K562 (cell line): ENCODE data around the gene ENTR1. TPM values are rescaled to one million over a fixed set of nuclear protein-coding genes. Genes with fewer than 3 reads are reported as not detected.

ENCODE experiments used
- ATAC-seq: fragments of 200-7000 bp; cut with Tn5 transposase; 3 replicates; pipeline ENCODE4 v1.9.1; 2020; ENCODE audit warnings: moderate library complexity
- BruUV-seq: library from RNA; stranded (reverse); fragments of 400-500 nt; replicated peaks from 2 replicates; lab custom pipeline; 2021; lab: Mats Ljungman, UMichigan
- CTCF ChIA-PET: fragments of 300-600 bp; formaldehyde crosslinking; extraction: SDS; loops from one replicate; lab custom pipeline; 2021; ENCODE audit warnings: low intra/inter-chr PET ratio; lab: Yijun Ruan, JAX
- POLR2A ChIA-PET: fragments of 300-600, 350-650 bp; sonication (Branson Sonifier 250); formaldehyde crosslinking; extraction: SDS; loops from one replicate; lab custom pipeline; 2021; ENCODE audit warnings: antibody characterized with exemption, inconsistent platforms; lab: Yijun Ruan, JAX
- DNase-seq, 4 experiments: peaks; one replicate each; pipeline versions ENCODE4 v3.0.0 to v3.0.0-alpha.2; 2011 to 2018; ENCODE audit warnings: low spot score in 3 of 4, mixed read lengths in 3 of 4; ENCODE audit errors: extremely low read depth in 1 of 4
- FAIRE-seq: peaks from 2 replicates; lab custom pipeline; 2011; peaks lifted over from hg19 to GRCh38; lab: Jason Lieb, UNC
- H2AFZ ChIP-seq: 2 replicates; pipeline ENCODE4 v1.6.0; 2011; ENCODE audit warnings: low read depth, low read length, control low read depth, inconsistent platforms
- H3K27ac ChIP-seq: fragments of 200-600 bp; 3 replicates; pipeline ENCODE4 v1.8.0; 2011; ENCODE audit warnings: low read depth, mild to moderate bottlenecking, control low read depth, inconsistent platforms, low read length, moderate library complexity, mixed read lengths; ENCODE audit errors: extremely low read depth
- H3K27me3 ChIP-seq, 2 experiments: fragments of 300-600 bp in 1 of 2; 2 replicates in 1 of 2; 3 replicates in 1 of 2; pipeline versions ENCODE4 v1.6.0 to v1.8.0; 2011; ENCODE audit warnings: inconsistent platforms in 2 of 2, low read length in 2 of 2, mild to moderate bottlenecking in 1 of 2, mixed read lengths in 1 of 2, moderate library complexity in 1 of 2; ENCODE audit not compliant: control insufficient read depth in 2 of 2, insufficient read depth in 2 of 2
- H3K36me3 ChIP-seq: fragments of 300-600 bp; 3 replicates; pipeline ENCODE4 v1.8.0; 2011; ENCODE audit warnings: mild to moderate bottlenecking, low read length, inconsistent platforms; ENCODE audit not compliant: control insufficient read depth, insufficient read depth
- H3K4me1 ChIP-seq, 2 experiments: fragments of 200-600 bp in 1 of 2; replicated peaks in 1 of 2; 2 replicates in 1 of 2; 3 replicates in 1 of 2; pipeline versions ENCODE4 v1.5.1 to v1.8.0; 2011; ENCODE audit warnings: inconsistent platforms in 2 of 2, low read length in 2 of 2, mild to moderate bottlenecking in 1 of 2, mixed read lengths in 1 of 2, moderate library complexity in 1 of 2; ENCODE audit not compliant: control insufficient read depth in 2 of 2, insufficient read depth in 2 of 2
- H3K4me2 ChIP-seq: 2 replicates; pipeline ENCODE4 v1.6.1; 2011; ENCODE audit warnings: low read length, control low read depth, inconsistent platforms, mixed read lengths; ENCODE audit not compliant: insufficient read depth
- H3K4me3 ChIP-seq: fragments of 200-600 bp; sonication (generic), shearing (Covaris generic); 2 replicates; pipeline ENCODE4 v1.5.1; 2016; ENCODE audit warnings: control low read depth, inconsistent platforms
- H3K79me2 ChIP-seq: fragments of 200-600 bp; 3 replicates; pipeline ENCODE4 v1.8.0; 2011; ENCODE audit warnings: low read length, inconsistent platforms; ENCODE audit not compliant: control insufficient read depth, insufficient read depth
- H3K9ac ChIP-seq, 2 experiments: 2 replicates each; pipeline versions ENCODE4 v1.6.0 to v1.6.1; 2011; ENCODE audit warnings: low read depth in 2 of 2, low read length in 2 of 2, control low read depth in 1 of 2, inconsistent platforms in 1 of 2, mild to moderate bottlenecking in 1 of 2, mixed read lengths in 1 of 2; ENCODE audit not compliant: insufficient read depth in 1 of 2
- H3K9me1 ChIP-seq: one replicate; pipeline ENCODE4 v1.6.0; 2011; ENCODE audit warnings: inconsistent platforms, mild to moderate bottlenecking, low read length, moderate library complexity; ENCODE audit not compliant: control insufficient read depth, insufficient read depth
- H3K9me3 ChIP-seq: replicated peaks from 2 replicates; pipeline ENCODE4 v1.5.1; 2011; ENCODE audit warnings: low read depth, low read length, inconsistent platforms; ENCODE audit not compliant: control insufficient read depth, insufficient read depth
- H4K20me1 ChIP-seq: replicated peaks from 2 replicates; pipeline ENCODE4 v1.6.1; 2011; ENCODE audit warnings: low read length, inconsistent platforms, mixed read lengths; ENCODE audit not compliant: control insufficient read depth, insufficient read depth
- IRF1 ChIP-seq: sonication (generic); formaldehyde crosslinking; IDR thresholded peaks from 2 replicates; pipeline ENCODE4 v1.8.0; 2022; ENCODE audit warnings: missing genetic modification reagents, mild to moderate bottlenecking, borderline replicate concordance
- RFX7 ChIP-seq: fragments of 250-450 bp; sonication (Bioruptor Pico); IDR thresholded peaks from 2 replicates; pipeline ENCODE4 v1.5.1; 2021; ENCODE audit warnings: mild to moderate bottlenecking
- SIRT6 ChIP-seq: IDR thresholded peaks from one replicate; pipeline ENCODE4 v1.6.1; 2012; ENCODE audit warnings: low read depth, mild to moderate bottlenecking, control low read depth, inconsistent platforms, low read length, moderate library complexity
- TAL1 ChIP-seq: fragments of 450-650 bp; IDR thresholded peaks from 2 replicates; pipeline ENCODE4 v1.6.1; 2016; ENCODE audit warnings: mild to moderate bottlenecking
- TEAD2 ChIP-seq: fragments of 450-650 bp; IDR thresholded peaks from 2 replicates; pipeline ENCODE4 v1.6.1; 2016; ENCODE audit warnings: missing genetic modification characterization, control low read depth, missing compliant biosample characterization
- WGBS: fragments of 100-300 bp; shearing (Covaris generic); methylation state at CpG from one replicate; pipeline ENCODE4 v1.1.6; 2016; ENCODE audit warnings: low coverage, mixed read lengths; ENCODE audit not compliant: insufficient coverage; ENCODE audit errors: missing lambda C conversion rate; 5-methylcytosine and 5-hydroxymethylcytosine counted together
- in situ Hi-C: fragments of 300-500 bp; cut with MboI; formaldehyde crosslinking; loops from 4 replicates; pipeline ENCODE4 v1.15.0; 2018; ENCODE audit warnings: inconsistent platforms, mixed read lengths
- intact Hi-C: fragments of 100-400 bp; cut with micrococcal nuclease; formaldehyde crosslinking; loops from 2 replicates; pipeline ENCODE4 v1.14.2; 2022
- polyA plus RNA-seq, 8 experiments: library from polyadenylated mRNA; depleted of rRNA in 4 of 8; stranded (reverse) in 5 of 8; unstranded in 3 of 8; fragments of >200 nt; fragmentation: Nextera tagmentation in 2 of 8; fragmentation: Illumina TruSeq in 1 of 8; extraction: Ambion mirVana in 2 of 8; extraction: Trizol in 1 of 8; gene quantifications; 2 replicates each; pipeline versions ENCODE4 v1.2.1 to v1.2.3, GENCODE V29; 2011 to 2014; ENCODE audit warnings: inconsistent platforms in 1 of 8, missing spikeins in 1 of 8
- total RNA-seq, 7 experiments: library from RNA; depleted of rRNA in 6 of 7; stranded (reverse); fragments of >200 nt in 6 of 7; fragmentation: Illumina TruSeq in 2 of 7; extraction: Trizol in 2 of 7; gene quantifications; 2 replicates each; pipeline versions ENCODE4 v1.2.1 to v1.2.3, GENCODE V29; 2011 to 2021; ENCODE audit warnings: low replicate concordance in 1 of 7
- TF ChIP-seq, protein P1 (sequence below): fragments of 450-650 bp; IDR thresholded peaks from 2 replicates; pipeline ENCODE4 v1.6.1; 2016; ENCODE audit warnings: borderline replicate concordance

Gene ENTR1
- total and polyA plus RNA-seq, 9 of the 15 experiments (the other 6 are each of a cell fraction or from before 2014, with no cell fraction given): 6.7 to 106 (median 72.6) TPM

DNA sequence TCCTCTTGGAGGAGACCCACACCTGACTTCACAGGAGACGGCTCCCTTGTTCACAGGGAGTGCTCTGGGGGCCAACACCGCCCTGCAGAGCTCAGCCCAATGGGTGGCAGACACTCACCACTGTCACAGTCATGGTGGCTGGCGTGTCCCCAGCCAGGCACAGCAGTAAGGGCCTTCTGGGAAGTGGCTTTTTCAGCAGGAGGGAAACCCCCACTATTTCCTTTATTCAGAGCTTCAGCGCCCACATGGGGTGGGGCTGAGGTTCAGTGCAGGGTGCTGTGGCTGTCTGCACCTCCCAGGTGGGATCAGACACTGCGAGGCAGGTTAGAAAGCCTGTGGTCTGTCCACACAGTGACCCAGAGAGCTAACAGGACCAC lies 6.9 kb downstream of the ENTR1 start:
- Histone ChIP-seq H3K4me1 (peaks cover 5 to 51% of the 10 kb centered on the region in 2 experiments; a peak in 4 of 5 replicates), H3K36me3 (peaks cover 71% of the 10 kb centered on the region), H3K9me3 (no peaks in the 10 kb centered on the region), H2AFZ (no peak overlapping the region), H3K4me3 (no peak overlapping the region), H3K9ac (peak overlapping the region in 1 of 2 experiments; percentile 8; a peak in 1 of 4 replicates), H4K20me1 (no peaks in the 10 kb centered on the region; the same call in 1 of the 2 replicates), H3K9me1 (no peaks in the 10 kb centered on the region), H3K4me2 (no peak overlapping the region), H3K27ac (no peak overlapping the region), H3K27me3 (no peaks in the 10 kb centered on the region), H3K79me2 (peaks cover 31% of the 10 kb centered on the region)
- DNase-seq (no peak), ATAC-seq (no peak), FAIRE-seq (no peak)
- ChIA-PET POLR2A (interaction anchor here (0.6 to 1.3 kb wide), 5 partner anchors 10 to 111 kb away, joined by 3 to 5 read pairs (median 3); partner anchors contain the start of gene DNLZ), CTCF (no interaction called here)
- no TSS peak for BruUV-seq
- TF ChIP-seq TEAD2 (no peak), IRF1 (no peak), RFX7 (CRISPR knock-in tag) (no peak), SIRT6 (no peak), TAL1 (no peak)
- TF ChIP-seq, protein P1, sequence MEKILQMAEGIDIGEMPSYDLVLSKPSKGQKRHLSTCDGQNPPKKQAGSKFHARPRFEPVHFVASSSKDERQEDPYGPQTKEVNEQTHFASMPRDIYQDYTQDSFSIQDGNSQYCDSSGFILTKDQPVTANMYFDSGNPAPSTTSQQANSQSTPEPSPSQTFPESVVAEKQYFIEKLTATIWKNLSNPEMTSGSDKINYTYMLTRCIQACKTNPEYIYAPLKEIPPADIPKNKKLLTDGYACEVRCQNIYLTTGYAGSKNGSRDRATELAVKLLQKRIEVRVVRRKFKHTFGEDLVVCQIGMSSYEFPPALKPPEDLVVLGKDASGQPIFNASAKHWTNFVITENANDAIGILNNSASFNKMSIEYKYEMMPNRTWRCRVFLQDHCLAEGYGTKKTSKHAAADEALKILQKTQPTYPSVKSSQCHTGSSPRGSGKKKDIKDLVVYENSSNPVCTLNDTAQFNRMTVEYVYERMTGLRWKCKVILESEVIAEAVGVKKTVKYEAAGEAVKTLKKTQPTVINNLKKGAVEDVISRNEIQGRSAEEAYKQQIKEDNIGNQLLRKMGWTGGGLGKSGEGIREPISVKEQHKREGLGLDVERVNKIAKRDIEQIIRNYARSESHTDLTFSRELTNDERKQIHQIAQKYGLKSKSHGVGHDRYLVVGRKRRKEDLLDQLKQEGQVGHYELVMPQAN: no peak
- 89% methylated on average over 5 of the region's 5 CpGs for WGBS
- intact Hi-C loops (no loop called here), in situ Hi-C loops (no loop called here)
